Peyer's patch (tissue), 4 donors: ENCODE measurements around the gene PFKL.

ENCODE experiments used
- CTCF ChIP-seq, 6 experiments: fragments of 450-650 bp in 4 of 6; fragments of 200-600 bp in 2 of 6; sonication (generic) in 1 of 6; IDR thresholded peaks; one replicate each; pipeline ENCODE4 v1.5.1; 2017 to 2019; ENCODE audit warnings: antibody characterized with exemption in 6 of 6, mild to moderate bottlenecking in 3 of 6, moderate library complexity in 1 of 6
- POLR2A ChIP-seq, 2 donors: fragments of 450-650 bp; IDR thresholded peaks; one replicate each; pipeline ENCODE4 v1.5.1; 2017; ENCODE audit warnings: antibody characterized with exemption in 2 of 2, mild to moderate bottlenecking in 2 of 2, moderate library complexity in 2 of 2

DNA sequence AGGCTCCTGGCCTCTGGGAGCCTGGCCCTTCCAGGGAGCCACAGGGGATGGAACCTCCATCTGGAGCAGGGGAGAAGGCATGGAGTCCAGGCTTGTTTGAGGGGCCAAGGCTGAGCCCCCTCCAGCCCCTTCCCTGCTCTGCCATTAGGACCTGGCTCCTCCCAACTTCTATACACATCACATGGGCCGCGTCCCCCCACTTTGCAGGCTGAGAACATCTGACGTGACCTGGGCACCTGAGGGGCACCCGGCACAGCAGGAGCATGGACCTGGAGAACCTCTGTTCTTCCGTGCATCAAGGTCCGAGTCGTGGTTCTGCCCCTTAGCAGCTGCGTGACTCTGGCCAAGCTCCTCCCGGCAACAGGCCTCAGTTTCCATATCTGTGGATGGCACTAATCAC is 18.1 kb upstream of the PFKL start:
- TF ChIP-seq CTCF (IDR thresholded peaks at IDR 0.05) (no peak), POLR2A (IDR thresholded peaks at IDR 0.05) (no peak)
